ENCODE measurements around the gene FOXN1. TPM values are rescaled to one million over a fixed set of nuclear protein-coding genes. Genes with fewer than 3 reads are reported as not detected.

The FOXN1 gene
- total RNA-seq, 2 experiments from 2014 or later, result not detected

- intact Hi-C loops (cut with micrococcal nuclease), result no loop called here
- Mint-ChIP-seq H3K9me3 (no peaks in the 10 kb centered on the region), H3K27me3 (no peaks in the 10 kb centered on the region), H3K4me1 (ENCODE audit: low read depth) (no peaks in the 10 kb centered on the region), H3K27ac (no peak overlapping the region), H3K36me3 (ENCODE audit: low read depth) (no peaks in the 10 kb centered on the region), H3K4me3 (no peak overlapping the region)
- no peak for TF ChIP-seq CTCF (IDR thresholded peaks at IDR 0.05)
- DNase-seq (no peak), ATAC-seq (no peak)
- ChIA-PET POLR2A (no interaction called here), CTCF (interaction anchor here (0.8 to 2.6 kb wide), 2 partner anchors 12 to 19 kb away, joined by 5 to 7 read pairs; no protein-coding TSS in a partner anchor)
Measured at GRCh38 chr17:28528327-28529012, 22.3 kb downstream of the FOXN1 start.

- no peaks in the 10 kb centered on the region for H3K27me3 Mint-ChIP-seq
- ATAC-seq, result no peak
- TF ChIP-seq CTCF (IDR thresholded peaks at IDR 0.05), result no peak
- intact Hi-C loops (cut with micrococcal nuclease), result no loop called here
- no peak overlapping the region for H3K27ac Mint-ChIP-seq
- DNase-seq, result no peak
- H3K9me3 Mint-ChIP-seq, result no peaks in the 10 kb centered on the region
- H3K4me3 Mint-ChIP-seq, result no peak overlapping the region
- CTCF ChIA-PET, result interaction anchor here (0.8 to 2.6 kb wide), 2 partner anchors 11 to 18 kb away, joined by 5 to 7 read pairs; no protein-coding TSS in a partner anchor
- no peaks in the 10 kb centered on the region for H3K36me3 Mint-ChIP-seq (ENCODE audit: low read depth)
- H3K4me1 Mint-ChIP-seq (ENCODE audit: low read depth), result no peaks in the 10 kb centered on the region
- POLR2A ChIA-PET, result no interaction called here
Measured at GRCh38 chr17:28529013-28529400, 22.9 kb downstream of the FOXN1 start.

- H3K27me3 Mint-ChIP-seq, result no peaks in the 10 kb centered on the region
Measured at GRCh38 chr17:28530250-28530649, 24.1 kb downstream of the FOXN1 start.

GRCh38 chr17:28530926-28531325 is 24.8 kb downstream of the FOXN1 start:
- DNase-seq (no peak), ATAC-seq (no peak)
- TF ChIP-seq CTCF (IDR thresholded peaks at IDR 0.05), result no peak
- no peaks in the 10 kb centered on the region for H3K36me3 Mint-ChIP-seq (ENCODE audit: low read depth)
- H3K9me3 Mint-ChIP-seq, result no peaks in the 10 kb centered on the region
- CTCF ChIA-PET, result interaction anchor here (1.3 to 2.0 kb wide), 3 partner anchors 10 to 115 kb away, joined by 4 to 7 read pairs (median 6); no protein-coding TSS in a partner anchor
- intact Hi-C loops (cut with micrococcal nuclease), result no loop called here
- no peaks in the 10 kb centered on the region for H3K27me3 Mint-ChIP-seq
- no peak overlapping the region for H3K27ac Mint-ChIP-seq
- POLR2A ChIA-PET, result no interaction called here
- H3K4me3 Mint-ChIP-seq, result no peak overlapping the region
- H3K4me1 Mint-ChIP-seq (ENCODE audit: low read depth), result no peaks in the 10 kb centered on the region

More at GRCh38 chr17:28530250-28530649, 24.1 kb downstream of the FOXN1 start:
- no peak for DNase-seq
- no peaks in the 10 kb centered on the region for H3K9me3 Mint-ChIP-seq
- no peak overlapping the region for H3K4me3 Mint-ChIP-seq
- CTCF ChIA-PET, result interaction anchor here (2.6 kb wide), 1 partner anchor 10 kb away, joined by 7 read pairs; no protein-coding TSS in a partner anchor
- H3K27ac Mint-ChIP-seq, result no peak overlapping the region
- POLR2A ChIA-PET, result no interaction called here
- no peaks in the 10 kb centered on the region for H3K4me1 Mint-ChIP-seq (ENCODE audit: low read depth)
- no peak for ATAC-seq
- H3K36me3 Mint-ChIP-seq (ENCODE audit: low read depth), result no peaks in the 10 kb centered on the region
- intact Hi-C loops (cut with micrococcal nuclease), result no loop called here
- no peak for TF ChIP-seq CTCF (IDR thresholded peaks at IDR 0.05)

Measured in activated CD8-positive, alpha-beta T cell treated with anti-CD3 and anti-CD28 coated beads for 36 hours (primary cell).